CD4-positive, alpha-beta T cell treated with Interleukin-17A for 1 hour (primary cell): ENCODE measurements around the gene NDST1.
"Not testable (repeated sequence)": the region's sequence is repeated elsewhere in the genome, so short reads cannot be mapped to it uniquely, and the experiment has no call there.

Source experiments
- DNase-seq: peaks from one replicate; pipeline ENCODE4 v3.0.0-alpha.2; 2020

The NDST1 gene

DNA sequence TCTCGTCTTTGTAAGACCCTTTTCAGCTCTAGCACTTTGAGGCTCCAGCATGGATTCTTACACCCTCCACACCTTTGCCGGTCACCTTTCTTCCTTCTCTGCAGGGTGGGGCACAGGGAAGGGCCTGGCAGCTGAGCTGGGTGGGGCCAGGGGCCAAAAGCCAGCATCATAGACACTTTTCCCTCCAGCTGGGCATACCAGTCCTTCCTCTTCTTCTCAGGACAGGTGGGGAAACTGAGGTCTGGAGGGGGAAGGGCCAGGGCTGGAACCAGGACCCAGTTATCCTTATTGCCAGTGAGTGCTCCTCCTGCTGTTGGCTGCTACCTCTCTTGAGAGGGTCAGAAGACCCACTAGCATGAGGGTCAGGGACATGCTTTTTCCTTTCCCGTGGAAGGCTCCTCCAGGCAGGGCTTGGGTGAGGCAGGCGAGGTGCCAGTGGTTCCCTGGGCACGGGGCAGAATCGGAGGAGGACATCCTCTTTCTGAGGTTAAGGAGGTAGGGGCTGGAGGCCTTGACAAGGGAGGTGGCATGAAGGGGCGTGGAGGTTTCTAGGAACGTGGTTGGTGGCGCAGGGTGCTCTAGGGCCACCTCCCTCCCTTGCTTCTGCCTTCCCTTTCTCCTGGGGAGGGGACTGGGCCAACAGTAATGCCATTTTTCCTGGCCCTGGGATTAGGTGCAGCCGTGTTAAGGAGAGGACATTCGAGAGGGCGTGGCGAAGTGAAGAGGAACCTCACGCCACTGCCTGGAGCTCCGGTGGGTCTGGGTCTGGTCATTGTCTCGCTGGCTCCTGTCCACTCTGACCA is at the start of gene NDST1:
Gene NDST1 (plus strand): TSS at position 658 of the 803 bp plus-strand sequence. CDS start 13,124 bp downstream, outside the sequence.
- no peak for DNase-seq

DNA sequence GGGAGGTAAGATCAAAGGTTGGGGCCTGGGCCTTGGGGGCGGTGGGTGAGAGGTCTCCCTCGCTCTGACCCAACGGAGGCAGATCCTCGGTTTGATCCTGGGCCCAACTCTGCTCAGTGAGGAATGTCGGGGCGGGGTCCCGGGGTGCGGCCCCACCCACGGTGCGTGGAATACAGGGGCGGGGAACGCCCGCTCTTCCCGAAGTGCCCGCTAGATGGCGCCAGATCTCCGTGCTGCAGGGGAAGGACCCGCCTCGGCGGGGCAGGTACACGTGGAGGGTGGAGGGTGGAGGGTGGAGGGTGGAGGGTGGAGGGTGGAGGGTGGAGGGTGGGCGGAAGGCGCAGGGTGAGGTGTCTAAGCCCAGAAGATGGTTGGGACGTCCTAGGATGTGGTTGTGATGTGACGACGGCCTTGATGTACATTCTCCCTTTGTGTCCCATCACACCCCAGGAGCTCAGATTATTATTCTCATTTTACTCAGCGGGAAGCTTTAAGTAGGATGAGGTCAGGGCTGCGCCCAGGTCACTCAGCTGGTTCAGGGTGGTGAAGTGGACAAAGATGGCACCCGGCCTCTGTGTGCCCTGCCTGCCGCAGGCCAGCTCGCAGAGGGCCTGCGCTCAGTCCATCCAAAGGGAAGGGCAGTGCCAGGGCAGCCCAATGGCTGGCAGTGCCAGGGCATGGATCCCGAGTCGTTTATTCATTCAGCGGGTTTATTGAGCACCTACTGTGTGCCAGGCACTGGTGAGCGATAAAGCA is 49.0 kb upstream of the NDST1 start:
- peak; percentile 88 for DNase-seq

DNA sequence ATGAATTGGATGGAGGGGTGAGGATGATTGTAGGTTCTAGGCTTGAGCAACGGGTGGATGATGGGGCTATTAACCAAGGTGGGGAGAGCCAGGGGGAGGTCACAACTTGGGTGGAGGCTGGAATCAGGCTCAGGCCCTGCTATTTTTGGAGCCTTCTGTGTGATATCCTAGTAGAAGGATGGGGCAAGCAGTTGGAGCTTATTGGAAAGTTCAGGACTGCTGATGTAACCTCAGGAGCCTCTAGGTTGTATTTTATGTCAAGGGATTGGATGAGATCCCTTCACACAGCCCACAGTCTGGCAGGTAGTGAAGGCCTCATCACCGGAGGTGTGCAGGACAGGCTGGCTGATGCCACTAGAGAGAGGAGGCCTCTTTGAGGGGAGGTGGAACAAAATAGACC is 47.1 kb upstream of the NDST1 start:
- DNase-seq, result no peak

DNA sequence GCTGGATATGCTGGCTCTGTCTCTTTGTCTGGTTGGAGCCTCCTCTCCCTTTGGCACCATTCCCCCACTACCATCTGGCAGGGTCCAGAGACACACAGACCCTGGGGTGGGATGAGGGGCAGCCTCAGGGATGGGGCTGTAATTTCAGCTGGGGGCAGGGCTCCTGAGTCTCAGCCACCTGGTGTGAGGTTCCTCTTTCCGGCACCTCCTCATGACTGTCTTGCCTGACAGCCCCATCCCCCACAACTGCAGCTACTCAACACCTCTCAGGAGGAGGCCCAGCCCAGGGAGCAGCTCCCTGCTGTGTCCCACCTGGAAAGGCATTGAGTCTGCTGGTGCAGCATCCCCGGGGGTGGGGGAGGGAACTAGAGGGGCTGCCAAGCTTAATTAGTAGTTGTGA is 46.7 kb upstream of the NDST1 start:
- DNase-seq, result no peak

DNA sequence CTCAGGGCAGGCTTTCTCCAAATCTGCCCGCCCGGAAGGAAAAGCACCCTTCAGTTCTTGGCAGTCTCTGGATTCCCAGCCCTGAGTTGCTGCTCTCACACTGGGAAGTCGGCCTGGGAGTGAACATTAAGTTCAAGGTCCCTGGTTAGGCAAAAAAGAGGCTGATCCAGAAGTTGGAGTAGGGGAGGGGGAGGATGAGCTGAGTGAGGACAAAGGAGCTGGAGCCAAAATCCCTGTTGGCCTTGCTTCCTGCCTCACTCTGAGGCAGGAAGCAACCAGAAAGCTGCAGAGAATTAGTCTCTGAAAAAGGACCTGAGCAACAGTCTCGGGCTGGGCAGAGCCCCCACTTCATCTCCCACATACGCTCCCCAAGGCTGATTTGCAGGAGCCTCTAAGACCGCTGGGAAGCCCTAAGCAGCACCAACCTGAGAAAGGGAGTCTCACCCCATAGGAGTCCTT is 43.3 kb upstream of the NDST1 start:
- no peak for DNase-seq

DNA sequence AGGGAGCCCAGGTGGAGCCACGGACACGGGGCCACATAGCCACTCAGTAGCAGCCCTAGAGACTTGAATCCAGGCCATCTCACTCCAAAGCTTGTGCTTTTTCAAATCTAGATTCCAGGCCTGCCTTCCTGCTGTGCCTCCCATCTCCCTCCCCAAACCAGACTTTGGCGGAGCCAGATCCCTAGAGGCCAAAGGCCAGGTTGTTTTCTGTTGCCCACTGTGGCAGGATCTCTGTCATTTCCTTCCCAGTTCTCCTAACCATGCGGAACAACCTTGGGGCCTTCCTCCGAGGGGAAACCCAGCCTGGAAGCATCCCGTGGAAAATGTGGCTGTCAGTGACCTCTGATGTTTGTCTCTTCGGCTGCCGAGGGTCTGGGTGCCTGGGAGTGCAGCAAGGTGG is 42.0 kb upstream of the NDST1 start:
- DNase-seq, result no peak

DNA sequence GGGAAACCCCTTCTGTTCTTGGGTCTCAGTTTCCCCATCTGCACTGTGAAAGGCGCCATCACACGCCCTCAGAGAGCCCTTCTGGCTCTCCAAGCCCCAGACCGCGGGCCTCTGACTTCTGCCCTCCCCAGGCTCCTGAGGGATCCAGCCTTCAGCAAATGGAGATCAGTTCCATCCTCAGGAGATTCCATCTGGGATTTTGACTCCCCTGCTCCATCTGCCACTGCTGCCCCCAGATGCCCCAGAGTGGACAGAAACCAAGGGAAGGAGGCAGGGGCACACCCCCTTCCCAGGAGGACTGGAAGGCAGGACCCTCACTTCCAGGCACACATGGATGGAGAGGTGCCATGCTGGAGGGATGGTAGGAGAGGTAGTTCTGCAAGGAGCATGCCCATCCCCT is 39.7 kb upstream of the NDST1 start:
- no peak for DNase-seq

DNA sequence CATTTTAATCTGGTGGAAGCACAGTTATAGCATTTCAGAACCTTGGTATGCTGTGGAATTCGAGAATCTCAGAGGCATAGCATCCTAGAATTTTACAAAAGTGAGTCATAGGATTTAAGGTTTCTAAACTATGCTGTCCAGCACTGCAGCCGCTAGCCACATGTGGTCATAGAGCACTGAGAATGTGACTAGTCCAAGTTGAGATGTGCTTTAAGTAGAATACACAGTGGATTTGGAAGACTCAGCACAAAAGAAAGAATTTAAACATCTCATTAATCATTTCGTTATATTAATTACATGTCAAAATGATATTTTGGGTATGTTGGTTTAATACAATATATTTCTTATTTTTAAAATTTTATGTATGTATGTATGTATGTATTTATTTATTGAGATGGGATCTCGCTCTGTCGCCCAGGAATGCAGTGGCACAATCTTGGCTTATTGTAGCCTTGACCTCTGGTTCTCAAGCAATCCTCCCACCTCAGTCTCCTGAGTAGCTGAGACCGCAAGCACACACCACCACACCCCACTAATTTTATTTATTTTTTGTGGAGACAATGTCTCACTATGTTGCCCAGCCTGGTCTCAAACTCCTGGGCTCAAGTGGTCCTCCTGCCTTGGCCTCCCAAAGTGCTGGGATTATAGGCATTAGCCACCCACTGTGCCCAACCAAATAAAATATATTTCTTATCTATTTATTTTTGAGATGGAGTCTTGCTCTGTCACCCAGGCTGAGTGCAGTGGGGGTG is 38.0 kb upstream of the NDST1 start:
- DNase-seq, result no peak

DNA sequence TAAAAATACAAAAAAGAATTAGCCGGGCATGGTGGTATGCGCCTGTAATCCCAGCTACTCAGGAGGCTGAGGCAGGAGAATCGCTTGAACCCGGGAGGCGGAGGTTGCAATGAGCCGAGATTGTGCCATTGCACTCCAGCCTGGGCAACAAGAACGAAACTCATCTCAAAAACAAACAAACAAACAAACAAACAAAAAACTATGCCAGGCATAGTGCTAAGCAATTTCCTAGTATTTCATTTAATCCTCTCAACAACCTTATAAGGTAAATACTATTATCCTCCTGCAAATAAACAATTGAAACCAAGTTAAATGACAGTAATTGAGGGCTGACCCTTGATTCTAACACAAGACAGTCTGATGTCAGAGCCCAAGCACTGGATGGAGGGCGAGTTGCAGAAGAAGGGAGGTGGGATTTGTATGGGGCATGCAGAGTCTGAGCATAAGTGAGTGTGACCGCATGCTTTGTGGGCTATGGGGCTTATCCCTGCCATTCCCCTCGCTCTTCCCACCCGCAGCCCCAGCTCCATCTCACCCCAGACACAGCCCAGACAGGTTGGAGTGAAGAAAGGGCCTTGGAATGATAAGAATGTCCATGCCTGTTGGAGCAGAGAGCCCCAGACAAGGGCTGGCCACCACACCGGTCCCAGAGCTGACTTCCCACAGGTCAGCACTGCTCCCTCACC is 34.1 kb upstream of the NDST1 start:
- DNase-seq, result no peak

DNA sequence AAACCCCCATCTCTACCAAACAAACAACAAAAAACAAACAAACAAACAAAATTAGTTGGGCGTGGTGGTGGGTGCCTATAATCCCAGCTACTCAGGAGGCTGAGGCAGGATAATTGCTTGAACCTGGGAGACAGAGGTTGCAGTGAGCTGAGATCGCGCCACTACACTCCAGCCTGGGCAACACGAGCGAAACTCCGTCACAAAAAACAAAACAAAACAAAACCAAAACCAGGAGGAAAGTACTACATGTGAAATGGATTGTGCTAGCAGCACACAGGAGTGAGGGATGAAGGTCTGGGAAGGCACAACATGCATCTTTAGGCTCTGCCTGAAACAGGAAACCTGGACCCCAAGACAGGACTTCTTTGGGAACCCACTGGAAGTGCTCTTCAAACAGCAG is 31.4 kb upstream of the NDST1 start:
- not testable (repeated sequence) for DNase-seq

DNA sequence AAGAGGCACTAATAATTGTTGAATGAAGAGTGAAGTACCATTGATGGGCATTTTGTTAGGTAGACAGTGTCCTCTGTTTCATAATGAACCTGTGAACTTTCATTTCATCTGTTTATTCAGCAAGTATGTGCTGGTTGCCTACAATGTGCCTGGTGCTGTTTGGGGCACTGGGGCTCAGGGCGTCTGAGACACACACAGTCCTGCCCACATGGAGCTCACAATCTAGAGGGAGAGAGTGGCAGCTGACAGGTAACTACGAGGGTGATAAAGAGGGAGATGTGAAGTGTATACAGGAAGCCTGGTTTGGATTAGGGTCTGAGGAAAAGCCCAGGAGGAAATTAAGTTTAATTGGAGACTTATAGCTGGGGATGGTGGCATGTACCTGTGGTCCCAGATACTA is 28.5 kb upstream of the NDST1 start:
- DNase-seq, result no peak

DNA sequence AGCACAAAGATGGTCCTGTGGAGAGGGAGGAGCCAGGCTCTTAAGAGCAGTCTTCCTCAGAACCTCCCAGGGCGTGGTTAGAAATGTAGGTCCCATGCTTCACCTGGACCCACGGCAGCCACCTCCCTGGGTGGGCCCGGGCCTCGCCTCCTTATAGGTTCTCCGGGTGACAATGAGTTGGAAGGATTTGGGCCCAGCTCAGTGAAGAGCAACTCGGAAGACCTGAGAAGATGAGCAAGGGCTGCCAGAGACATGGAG is 26.3 kb upstream of the NDST1 start:
- DNase-seq, result no peak

DNA sequence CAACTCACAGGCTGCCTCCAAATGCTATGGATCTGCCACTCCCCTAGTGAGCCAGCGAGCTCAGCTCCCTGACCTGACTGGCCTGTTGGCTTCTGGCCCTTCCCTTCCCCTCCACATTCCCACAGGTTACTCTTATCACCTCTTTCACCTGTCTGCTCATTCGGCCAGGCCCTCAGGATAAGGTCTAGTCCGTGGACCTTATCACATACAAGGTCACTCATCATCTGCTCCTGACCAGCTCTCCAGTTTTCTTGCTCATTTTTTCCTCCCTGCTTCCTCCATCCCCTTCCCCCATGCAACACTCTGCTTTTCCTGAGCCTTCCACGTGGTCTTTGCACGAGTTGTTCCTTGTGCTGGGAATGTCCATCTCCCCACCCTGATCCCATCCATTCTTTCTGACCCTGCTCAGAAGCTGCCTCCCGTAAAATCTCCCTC is 25.9 kb upstream of the NDST1 start:
- DNase-seq, result no peak

DNA sequence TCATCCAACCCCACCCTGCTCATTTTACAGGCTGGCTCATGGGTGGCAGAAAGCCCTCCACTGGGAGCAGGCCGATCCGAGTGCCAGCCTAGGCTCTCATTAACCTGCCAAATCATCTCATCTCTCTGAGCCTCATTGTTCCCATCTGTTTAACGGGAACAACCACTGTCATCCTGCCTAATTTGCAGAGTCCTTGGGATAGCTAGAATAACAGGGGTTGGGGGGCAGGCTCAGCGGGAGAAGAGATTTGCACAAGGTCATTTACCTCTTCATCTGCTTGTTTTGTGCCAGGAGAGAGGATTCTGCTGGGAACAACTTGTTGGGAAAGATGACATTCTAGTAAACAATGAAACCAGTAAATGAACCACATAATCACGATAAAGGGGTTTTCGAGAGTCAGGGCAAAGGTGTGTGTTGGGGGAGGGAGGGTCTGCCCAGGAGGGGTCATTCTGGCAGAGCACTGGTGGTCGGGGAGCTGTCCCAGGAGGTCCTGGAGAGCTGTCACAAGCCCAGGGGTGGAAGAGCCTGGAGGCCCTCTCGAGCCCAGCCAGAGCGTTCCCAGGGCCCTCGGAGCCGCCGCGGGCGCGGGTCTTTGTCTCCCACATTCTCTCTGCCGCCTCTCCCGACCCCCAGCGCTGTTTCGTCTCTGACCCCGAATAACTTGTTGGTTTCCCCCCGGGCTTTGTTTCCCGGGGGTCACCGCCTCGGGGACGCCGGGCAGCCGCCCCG is 22.8 kb upstream of the NDST1 start:
- no peak for DNase-seq

DNA sequence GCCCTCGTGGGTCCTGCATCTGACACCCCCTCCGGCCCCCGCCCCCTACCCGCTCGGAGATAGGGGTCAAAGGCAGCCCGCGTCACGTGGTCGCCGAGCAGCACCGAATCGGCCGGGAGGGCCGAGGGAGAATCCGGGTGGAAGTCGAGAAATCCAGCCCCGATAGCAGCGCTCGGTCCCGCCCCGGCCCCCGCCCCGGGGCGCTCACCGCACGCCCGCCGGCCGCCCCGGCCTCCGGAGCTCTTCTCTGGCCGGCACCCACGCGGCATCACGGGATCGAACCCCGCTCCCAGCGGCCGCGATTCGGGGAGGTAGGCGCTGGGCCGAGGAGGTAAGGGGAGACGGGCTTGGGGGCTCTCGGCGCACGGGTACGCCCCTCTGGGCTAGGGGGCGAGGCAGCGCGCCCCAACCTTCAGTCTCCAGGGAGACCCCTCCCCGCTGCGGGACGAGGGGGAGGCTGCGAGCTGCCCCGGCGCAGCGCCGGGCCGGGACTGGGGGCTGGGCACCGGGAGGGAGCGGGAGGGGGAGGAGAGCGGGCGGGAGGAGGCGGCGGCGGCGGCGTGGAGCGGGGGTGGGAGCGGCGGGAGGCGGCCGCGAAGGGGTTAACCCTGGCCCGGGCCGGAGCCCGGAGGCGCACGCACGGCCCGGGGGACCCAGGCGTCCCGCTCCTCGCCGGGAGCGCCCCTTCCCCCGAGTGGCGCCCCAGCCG is 22.1 kb upstream of the NDST1 start:
- peak; percentile 19 for DNase-seq

DNA sequence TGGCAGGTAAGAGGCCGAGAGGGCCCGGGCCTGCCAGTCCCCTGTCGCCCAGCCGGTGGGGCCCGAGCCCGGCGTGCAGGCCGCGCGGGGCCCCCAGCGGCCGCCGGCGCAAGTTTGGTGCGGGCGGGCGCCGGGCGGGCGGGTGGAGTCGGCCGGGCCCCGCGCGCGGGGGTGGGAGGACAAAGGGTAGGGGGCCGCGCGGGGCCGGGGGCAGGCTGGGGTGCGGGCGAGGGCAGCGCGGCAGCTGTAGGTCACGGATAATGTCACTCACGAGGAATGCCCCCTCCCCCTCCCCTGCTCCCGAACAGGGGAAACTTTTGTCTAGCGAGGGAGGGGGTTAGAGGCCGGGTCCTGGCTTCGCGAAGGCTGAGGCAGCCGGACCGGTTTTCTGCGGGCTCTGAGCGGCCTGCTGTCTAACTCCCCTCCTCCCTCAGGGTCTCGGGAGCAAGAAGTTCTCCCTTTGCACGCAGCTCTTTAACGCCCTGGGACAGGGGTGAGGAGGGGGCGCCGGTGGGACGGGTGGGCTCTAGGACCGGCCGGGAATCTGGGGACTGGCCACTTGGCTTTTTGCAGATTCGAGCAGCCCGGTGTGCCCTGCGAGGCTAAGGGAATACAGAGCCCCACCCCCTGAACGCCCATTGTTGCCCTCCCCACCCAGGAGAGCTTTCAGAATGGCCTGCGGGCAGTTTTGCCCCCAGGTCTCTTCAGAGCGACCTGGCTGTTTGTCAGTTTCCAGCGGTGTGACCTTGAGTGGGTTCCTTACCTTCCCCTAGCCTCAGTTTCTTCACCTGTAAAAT is 21.3 kb upstream of the NDST1 start:
- peak; percentile 39 for DNase-seq

DNA sequence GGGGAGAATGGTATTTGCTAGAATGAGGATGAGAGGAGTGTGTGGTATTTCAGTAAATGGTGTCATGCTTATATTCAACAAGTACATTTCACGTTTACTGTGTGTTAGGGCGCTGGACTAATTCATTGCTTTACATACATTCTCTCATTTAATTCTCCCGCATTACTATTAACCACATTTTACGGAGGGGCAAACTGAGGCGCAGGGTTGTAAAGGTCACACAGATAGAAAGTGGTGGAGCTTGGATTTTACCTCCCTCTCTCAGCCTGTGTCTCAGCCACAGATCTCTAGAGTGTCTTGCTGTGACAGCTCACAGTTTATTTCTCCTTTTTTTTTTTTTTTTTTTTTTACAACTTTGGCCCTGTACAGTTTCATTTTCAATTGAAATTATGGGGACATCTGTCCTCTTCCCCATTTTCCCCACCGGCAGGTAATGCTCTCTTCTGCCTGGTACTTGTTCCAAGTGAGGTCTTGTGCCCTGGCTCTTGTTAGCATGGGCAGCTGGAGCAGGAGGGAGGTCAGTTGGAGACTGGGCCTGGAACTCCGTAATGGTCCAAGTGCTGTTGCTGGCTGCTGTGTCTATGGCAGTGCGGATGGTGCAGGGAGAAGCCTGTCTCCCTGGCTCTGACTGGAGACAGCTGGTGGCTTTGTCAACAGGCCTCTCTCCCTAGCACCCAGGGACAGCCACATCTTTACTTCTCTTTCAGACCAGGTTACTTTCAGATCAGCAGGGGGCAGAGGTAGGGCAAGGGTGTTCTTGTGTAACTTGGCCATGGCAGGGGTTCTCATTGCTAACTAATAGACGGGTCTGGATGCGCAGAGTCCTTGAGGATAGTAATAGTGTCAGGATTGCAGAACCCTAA is 20.5 kb upstream of the NDST1 start:
- DNase-seq, result no peak

DNA sequence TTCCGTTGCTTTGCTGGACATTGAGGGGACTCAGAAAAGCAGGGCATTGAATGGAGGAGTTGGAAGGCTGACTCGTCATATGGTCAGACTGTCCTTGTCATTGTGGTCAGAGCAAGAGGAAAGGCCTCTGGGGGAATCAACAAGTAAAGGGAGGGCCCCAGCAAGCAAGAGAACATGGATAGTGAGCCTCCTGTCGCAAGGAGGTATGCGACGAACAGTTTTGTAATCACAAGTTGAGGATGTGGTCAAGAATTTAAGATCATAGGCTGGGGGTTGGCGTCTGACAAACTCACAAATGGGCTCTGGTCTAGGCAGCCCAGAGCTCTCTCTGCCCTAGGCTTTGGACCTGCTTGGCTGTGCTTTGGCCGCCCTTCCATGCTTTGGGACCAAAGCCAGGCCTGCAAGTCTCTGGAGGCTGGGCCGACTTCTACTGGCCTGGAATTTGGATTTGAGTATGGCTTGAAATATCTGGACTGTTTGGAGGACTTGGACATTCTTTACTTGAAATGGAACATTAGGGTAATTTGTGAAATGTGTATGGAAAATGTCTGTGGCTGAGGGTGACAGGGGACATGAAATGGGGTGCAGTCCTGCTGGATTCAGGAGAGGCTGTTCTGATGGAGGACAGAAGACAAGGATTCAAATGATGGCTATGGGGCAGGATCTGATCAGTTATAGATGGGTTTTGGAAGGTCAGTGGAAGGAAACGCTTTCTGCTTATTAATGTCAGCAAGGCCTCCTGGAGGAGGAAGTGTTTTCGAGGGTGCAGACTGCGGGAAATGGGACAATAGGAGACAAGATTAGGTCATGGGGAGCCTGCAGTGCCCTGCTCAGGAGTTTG is 19.2 kb upstream of the NDST1 start:
- no peak for DNase-seq
